ENCODE measurements around the gene CDH12. TPM values are rescaled to one million over a fixed set of nuclear protein-coding genes. Genes with fewer than 3 reads are reported as not detected.

The CDH12 gene
- total and polyA plus RNA-seq, 10 of the 15 experiments (the other 5 are each of a cell fraction or from before 2014, with no cell fraction given) = 0.03 to 0.16 TPM; not detected in 8

DNA sequence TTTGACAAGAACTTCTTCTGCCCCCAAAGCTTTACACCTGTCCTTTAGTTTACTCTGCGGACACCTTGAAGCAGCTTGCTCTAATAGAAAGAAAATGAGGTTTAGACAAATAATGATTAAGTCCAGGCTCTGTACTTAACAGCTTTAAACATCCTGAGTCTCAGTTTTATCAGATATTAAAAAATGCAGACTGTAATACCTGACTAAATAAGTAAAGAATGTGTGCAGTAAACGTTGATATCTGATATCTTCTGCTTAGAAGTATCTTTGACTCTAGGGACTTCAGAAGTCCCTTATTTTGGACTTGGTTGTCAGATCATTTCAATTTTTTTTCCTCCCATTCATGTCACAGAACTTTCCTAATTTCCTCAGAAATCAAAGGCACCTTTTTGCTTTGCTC lies 1060.4 kb downstream of the CDH12 start:
- no peaks in the 10 kb centered on the region for H3K79me2 ChIP-seq (ENCODE audit: control insufficient read depth, insufficient read depth, low read length)
- in situ Hi-C loops (cut with MboI) = no loop called here
- ChIA-PET POLR2A (no interaction called here), SMC1A (ENCODE audit: uncharacterized antibody, unreplicated experiment) (no interaction called here), CTCF (no interaction called here), RAD21 (ENCODE audit: unreplicated experiment) (no interaction called here)
- BruUV-seq (replicated peaks) = no TSS peak
- no peak overlapping the region for H3K4me3 ChIP-seq
- 45% methylated on average over 2 of the region's 2 CpGs for WGBS (ENCODE audit: insufficient coverage, insufficient replicate concordance, low lambda C conversion rate, missing lambda C conversion rate)
- H3K9me3 ChIP-seq (replicated peaks; ENCODE audit: control insufficient read depth, insufficient read depth, low read length) = no peaks in the 10 kb centered on the region
- no peak overlapping the region for H2AFZ ChIP-seq (ENCODE audit: control insufficient read depth, low read depth, low read length)
- TF ChIP-seq CBX5 (IDR thresholded peaks at IDR 0.05; ENCODE audit: low read depth) (no peak), KDM1A (IDR thresholded peaks at IDR 0.05; ENCODE audit: borderline replicate concordance) (no peak), CEBPB (IDR thresholded peaks at IDR 0.05; ENCODE audit: borderline replicate concordance in 1 of 2, low read depth in 2 of 2, low read length in 2 of 2) (no peak), CHD1 (IDR thresholded peaks at IDR 0.05; ENCODE audit: low read depth, low read length) (no peak), USF1 (IDR thresholded peaks at IDR 0.05; ENCODE audit: borderline replicate concordance, extremely low read length, insufficient read depth, low read depth, low read length) (no peak), LARP7 (IDR thresholded peaks at IDR 0.05) (no peak), EP300 (IDR thresholded peaks at IDR 0.05; ENCODE audit: borderline replicate concordance in 1 of 2, control insufficient read depth in 1 of 2, low read depth in 2 of 2, low read length in 2 of 2) (no peak), STAT1 (conservative IDR thresholded peaks at IDR 0.05) (no peak), SREBF2 (IDR thresholded peaks at IDR 0.05; ENCODE audit: low read length) (no peak), TCF12 (IDR thresholded peaks at IDR 0.05; ENCODE audit: low read depth, low read length) (no peak)
- TF ChIP-seq, protein P1, sequence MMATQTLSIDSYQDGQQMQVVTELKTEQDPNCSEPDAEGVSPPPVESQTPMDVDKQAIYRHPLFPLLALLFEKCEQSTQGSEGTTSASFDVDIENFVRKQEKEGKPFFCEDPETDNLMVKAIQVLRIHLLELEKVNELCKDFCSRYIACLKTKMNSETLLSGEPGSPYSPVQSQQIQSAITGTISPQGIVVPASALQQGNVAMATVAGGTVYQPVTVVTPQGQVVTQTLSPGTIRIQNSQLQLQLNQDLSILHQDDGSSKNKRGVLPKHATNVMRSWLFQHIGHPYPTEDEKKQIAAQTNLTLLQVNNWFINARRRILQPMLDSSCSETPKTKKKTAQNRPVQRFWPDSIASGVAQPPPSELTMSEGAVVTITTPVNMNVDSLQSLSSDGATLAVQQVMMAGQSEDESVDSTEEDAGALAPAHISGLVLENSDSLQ (IDR thresholded peaks at IDR 0.05) = no peak
- TF ChIP-seq, protein P2, sequence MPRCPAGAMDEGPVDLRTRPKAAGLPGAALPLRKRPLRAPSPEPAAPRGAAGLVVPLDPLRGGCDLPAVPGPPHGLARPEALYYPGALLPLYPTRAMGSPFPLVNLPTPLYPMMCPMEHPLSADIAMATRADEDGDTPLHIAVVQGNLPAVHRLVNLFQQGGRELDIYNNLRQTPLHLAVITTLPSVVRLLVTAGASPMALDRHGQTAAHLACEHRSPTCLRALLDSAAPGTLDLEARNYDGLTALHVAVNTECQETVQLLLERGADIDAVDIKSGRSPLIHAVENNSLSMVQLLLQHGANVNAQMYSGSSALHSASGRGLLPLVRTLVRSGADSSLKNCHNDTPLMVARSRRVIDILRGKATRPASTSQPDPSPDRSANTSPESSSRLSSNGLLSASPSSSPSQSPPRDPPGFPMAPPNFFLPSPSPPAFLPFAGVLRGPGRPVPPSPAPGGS (IDR thresholded peaks at IDR 0.05; ENCODE audit: borderline replicate concordance, insufficient read depth, low read depth, low read length, poor library complexity, severe bottlenecking) = no peak
- TF ChIP-seq, protein P3, sequence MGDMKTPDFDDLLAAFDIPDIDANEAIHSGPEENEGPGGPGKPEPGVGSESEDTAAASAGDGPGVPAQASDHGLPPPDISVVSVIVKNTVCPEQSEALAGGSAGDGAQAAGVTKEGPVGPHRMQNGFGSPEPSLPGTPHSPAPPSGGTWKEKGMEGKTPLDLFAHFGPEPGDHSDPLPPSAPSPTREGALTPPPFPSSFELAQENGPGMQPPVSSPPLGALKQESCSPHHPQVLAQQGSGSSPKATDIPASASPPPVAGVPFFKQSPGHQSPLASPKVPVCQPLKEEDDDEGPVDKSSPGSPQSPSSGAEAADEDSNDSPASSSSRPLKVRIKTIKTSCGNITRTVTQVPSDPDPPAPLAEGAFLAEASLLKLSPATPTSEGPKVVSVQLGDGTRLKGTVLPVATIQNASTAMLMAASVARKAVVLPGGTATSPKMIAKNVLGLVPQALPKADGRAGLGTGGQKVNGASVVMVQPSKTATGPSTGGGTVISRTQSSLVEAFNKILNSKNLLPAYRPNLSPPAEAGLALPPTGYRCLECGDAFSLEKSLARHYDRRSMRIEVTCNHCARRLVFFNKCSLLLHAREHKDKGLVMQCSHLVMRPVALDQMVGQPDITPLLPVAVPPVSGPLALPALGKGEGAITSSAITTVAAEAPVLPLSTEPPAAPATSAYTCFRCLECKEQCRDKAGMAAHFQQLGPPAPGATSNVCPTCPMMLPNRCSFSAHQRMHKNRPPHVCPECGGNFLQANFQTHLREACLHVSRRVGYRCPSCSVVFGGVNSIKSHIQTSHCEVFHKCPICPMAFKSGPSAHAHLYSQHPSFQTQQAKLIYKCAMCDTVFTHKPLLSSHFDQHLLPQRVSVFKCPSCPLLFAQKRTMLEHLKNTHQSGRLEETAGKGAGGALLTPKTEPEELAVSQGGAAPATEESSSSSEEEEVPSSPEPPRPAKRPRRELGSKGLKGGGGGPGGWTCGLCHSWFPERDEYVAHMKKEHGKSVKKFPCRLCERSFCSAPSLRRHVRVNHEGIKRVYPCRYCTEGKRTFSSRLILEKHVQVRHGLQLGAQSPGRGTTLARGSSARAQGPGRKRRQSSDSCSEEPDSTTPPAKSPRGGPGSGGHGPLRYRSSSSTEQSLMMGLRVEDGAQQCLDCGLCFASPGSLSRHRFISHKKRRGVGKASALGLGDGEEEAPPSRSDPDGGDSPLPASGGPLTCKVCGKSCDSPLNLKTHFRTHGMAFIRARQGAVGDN (IDR thresholded peaks at IDR 0.05) = no peak
- no peak overlapping the region for H3K4me2 ChIP-seq (ENCODE audit: control insufficient read depth, insufficient read depth)
- H3K36me3 ChIP-seq (ENCODE audit: control insufficient read depth in 2 of 2, insufficient read depth in 2 of 2, low read length in 1 of 2) = no peaks in the 10 kb centered on the region
- intact Hi-C loops (cut with micrococcal nuclease; ENCODE audit: unreplicated experiment) = no loop called here
- H3K9ac ChIP-seq (ENCODE audit: control insufficient read depth, insufficient read depth, low read length) = no peak overlapping the region
- DNase-seq (ENCODE audit: low read depth, low spot score) (no peak), ATAC-seq (no peak), FAIRE-seq (no peak)
- H3K27me3 ChIP-seq (replicated peaks in 1 of 2; ENCODE audit: control insufficient read depth in 2 of 2, insufficient read depth in 2 of 2, low read length in 1 of 2) = no peaks in the 10 kb centered on the region
- H3K4me1 ChIP-seq (ENCODE audit: control insufficient read depth, insufficient read depth, low read length) = no peaks in the 10 kb centered on the region
- no peaks in the 10 kb centered on the region for H4K20me1 ChIP-seq (ENCODE audit: control insufficient read depth, insufficient read depth)
- no peak overlapping the region for H3K27ac ChIP-seq (ENCODE audit: control insufficient read depth, insufficient read depth)

Data from GM12878 (cell line).